ENCODE measurements around the gene TTLL3.

The TTLL3 gene

DNA sequence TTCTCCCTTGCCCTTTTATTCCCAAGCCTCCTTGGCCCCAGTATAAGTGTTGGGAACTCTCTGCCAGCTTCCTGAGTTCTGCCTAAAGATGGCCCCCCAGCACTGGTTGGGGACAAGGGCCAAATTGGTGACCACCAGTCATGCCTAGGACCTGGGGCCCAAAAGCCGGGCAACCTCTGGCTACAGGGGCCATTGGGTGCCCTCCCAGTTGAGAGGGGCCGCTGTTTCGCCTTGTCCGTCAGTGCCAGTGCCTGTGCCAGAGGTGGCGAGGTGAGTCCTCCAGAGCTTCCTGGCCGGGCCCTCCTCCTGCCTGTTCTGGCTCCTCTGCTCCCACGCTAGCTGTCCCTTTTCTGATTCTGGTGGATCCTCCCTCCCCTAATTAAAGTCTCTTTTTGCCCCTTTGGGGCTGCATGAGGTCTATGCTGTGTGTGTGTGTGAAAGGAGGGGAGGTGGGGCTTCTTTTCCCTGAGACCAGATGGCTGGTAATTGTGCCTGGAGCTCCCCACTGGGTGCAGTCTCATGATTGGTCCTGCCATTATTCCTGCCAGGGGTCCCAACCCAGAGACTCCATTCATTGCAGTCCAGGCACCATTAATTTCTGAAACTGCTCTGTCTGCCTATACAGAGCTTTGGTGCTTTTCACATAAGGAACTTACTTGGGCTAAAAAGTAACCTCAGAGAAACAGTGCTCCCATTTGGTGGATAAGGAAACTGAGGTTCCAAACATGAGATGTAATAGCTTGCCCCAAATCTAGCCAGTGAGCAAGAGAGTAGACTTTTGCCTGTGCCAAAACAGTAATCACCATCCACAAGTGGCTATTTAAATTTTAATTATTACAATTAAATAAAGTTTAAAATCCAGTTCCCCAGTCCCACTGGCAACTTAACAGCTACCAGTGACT lies 3.1 kb upstream of the TTLL3 start:
- Histone ChIP-seq H3K4me1 (ENCODE audit: low read length) (peaks cover 16% of the 10 kb centered on the region), H3K79me2 (ENCODE audit: low read length) (no peaks in the 10 kb centered on the region), H3K4me3 (ENCODE audit: low read length) (no peak overlapping the region), H4K20me1 (ENCODE audit: insufficient read depth, low read length) (0 out of 2 replicates have a peak, but pooled peaks cover 2% of the 10 kb centered on the region), H3K4me2 (ENCODE audit: low read length) (no peak overlapping the region), H3K36me3 (replicated peaks; ENCODE audit: low read depth, low read length) (peaks cover 41% of the 10 kb centered on the region), H3K9me3 (ENCODE audit: insufficient read depth, low read length) (no peaks in the 10 kb centered on the region), H2AFZ (ENCODE audit: low read depth, low read length) (no peak overlapping the region), H3K27ac (ENCODE audit: low read length) (no peak overlapping the region), H3K9ac (ENCODE audit: low read length) (no peak overlapping the region), H3K27me3 (ENCODE audit: low read depth, low read length) (no peaks in the 10 kb centered on the region)
- TF ChIP-seq, protein P1, sequence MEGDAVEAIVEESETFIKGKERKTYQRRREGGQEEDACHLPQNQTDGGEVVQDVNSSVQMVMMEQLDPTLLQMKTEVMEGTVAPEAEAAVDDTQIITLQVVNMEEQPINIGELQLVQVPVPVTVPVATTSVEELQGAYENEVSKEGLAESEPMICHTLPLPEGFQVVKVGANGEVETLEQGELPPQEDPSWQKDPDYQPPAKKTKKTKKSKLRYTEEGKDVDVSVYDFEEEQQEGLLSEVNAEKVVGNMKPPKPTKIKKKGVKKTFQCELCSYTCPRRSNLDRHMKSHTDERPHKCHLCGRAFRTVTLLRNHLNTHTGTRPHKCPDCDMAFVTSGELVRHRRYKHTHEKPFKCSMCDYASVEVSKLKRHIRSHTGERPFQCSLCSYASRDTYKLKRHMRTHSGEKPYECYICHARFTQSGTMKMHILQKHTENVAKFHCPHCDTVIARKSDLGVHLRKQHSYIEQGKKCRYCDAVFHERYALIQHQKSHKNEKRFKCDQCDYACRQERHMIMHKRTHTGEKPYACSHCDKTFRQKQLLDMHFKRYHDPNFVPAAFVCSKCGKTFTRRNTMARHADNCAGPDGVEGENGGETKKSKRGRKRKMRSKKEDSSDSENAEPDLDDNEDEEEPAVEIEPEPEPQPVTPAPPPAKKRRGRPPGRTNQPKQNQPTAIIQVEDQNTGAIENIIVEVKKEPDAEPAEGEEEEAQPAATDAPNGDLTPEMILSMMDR (IDR thresholded peaks at IDR 0.05; ENCODE audit: low read depth, low read length): no peak
- no peak for TF ChIP-seq EZH2phosphoT487 (IDR thresholded peaks at IDR 0.05; ENCODE audit: low read depth)

DNA sequence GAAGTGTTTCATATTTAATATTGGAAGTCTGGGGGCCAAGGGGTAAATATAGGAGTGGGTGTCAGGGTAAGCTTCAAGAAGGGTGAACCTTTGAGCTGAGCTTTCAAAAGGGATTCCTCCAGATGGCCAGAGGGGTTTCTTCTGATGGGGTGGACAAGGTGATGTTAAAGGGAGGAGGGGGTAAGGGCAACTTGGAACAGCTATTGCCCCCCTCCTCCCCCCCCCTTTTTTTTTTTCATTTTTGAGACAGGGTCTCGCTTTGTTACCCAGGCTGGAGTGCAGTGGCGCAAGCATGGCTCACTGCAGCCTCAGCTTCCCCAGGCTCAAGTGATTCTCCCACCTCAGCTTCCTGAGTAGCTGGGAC lies 2.1 kb upstream of the TTLL3 start:
- H4K20me1 ChIP-seq (ENCODE audit: insufficient read depth, low read length): 0 out of 2 replicates have a peak, but pooled peaks cover 2% of the 10 kb centered on the region
- no peak overlapping the region for H3K4me2 ChIP-seq (ENCODE audit: low read length)
- H2AFZ ChIP-seq (ENCODE audit: low read depth, low read length): no peak overlapping the region
- H3K9ac ChIP-seq (ENCODE audit: low read length): no peak overlapping the region
- H3K36me3 ChIP-seq (replicated peaks; ENCODE audit: low read depth, low read length): peaks cover 42% of the 10 kb centered on the region
- no peaks in the 10 kb centered on the region for H3K27me3 ChIP-seq (ENCODE audit: low read depth, low read length)
- no peak overlapping the region for H3K4me3 ChIP-seq (ENCODE audit: low read length)
- H3K27ac ChIP-seq (ENCODE audit: low read length): no peak overlapping the region
- peaks cover 16% of the 10 kb centered on the region for H3K4me1 ChIP-seq (ENCODE audit: low read length)
- no peak for TF ChIP-seq EZH2phosphoT487 (IDR thresholded peaks at IDR 0.05; ENCODE audit: low read depth)
- TF ChIP-seq, protein P1 (IDR thresholded peaks at IDR 0.05; ENCODE audit: low read depth, low read length): no peak
- H3K9me3 ChIP-seq (ENCODE audit: insufficient read depth, low read length): no peaks in the 10 kb centered on the region
- no peaks in the 10 kb centered on the region for H3K79me2 ChIP-seq (ENCODE audit: low read length)

DNA sequence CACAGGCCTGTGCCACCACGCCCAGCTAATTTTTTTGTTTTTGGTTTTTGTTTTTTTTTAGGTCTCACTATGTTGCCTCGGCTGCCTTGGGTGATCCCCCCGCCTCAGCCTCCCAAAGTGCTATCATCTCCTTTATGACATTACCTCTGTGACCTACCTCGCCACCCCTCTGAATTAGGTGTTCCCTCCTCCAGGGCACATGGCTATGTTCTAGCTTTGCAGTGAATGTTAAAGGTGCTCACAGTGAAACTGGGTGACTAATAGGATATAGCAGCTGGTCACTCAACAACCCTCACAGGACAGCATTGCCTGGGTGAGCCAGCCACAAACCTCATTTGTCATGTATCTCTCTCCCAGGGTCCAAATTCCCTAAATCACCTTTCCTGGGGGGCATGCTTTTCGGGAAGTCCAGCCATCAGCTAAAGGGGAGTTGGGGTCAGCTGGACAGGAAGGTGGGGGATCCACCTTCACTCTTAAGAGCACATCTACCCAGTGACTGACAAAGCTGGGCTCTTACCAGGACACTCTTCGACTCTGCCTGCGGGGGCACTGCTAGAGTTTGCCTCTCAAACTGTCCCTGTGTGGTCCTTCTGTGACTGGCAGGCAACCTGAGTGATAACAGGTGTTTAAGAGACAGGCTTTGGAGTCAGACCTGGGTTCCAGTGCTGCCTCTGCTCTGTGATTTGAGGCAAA lies 1.6 kb upstream of the TTLL3 start:
- H4K20me1 ChIP-seq (ENCODE audit: insufficient read depth, low read length): 0 out of 2 replicates have a peak, but pooled peaks cover under 1% of the 10 kb centered on the region
- no peak overlapping the region for H3K9ac ChIP-seq (ENCODE audit: low read length)
- H3K36me3 ChIP-seq (replicated peaks; ENCODE audit: low read depth, low read length): peaks cover 40% of the 10 kb centered on the region
- no peak overlapping the region for H3K4me3 ChIP-seq (ENCODE audit: low read length)
- no peak overlapping the region for H2AFZ ChIP-seq (ENCODE audit: low read depth, low read length)
- no peaks in the 10 kb centered on the region for H3K27me3 ChIP-seq (ENCODE audit: low read depth, low read length)
- H3K4me2 ChIP-seq (ENCODE audit: low read length): peak overlapping the region; percentile 90
- TF ChIP-seq, protein P1 (IDR thresholded peaks at IDR 0.05; ENCODE audit: low read depth, low read length): no peak; the same call in 1 of the 2 replicates
- TF ChIP-seq EZH2phosphoT487 (IDR thresholded peaks at IDR 0.05; ENCODE audit: low read depth): no peak
- peaks cover 16% of the 10 kb centered on the region for H3K4me1 ChIP-seq (ENCODE audit: low read length)
- no peaks in the 10 kb centered on the region for H3K9me3 ChIP-seq (ENCODE audit: insufficient read depth, low read length)
- peak overlapping the region; percentile 72 for H3K27ac ChIP-seq (ENCODE audit: low read length)
- no peaks in the 10 kb centered on the region for H3K79me2 ChIP-seq (ENCODE audit: low read length)

DNA sequence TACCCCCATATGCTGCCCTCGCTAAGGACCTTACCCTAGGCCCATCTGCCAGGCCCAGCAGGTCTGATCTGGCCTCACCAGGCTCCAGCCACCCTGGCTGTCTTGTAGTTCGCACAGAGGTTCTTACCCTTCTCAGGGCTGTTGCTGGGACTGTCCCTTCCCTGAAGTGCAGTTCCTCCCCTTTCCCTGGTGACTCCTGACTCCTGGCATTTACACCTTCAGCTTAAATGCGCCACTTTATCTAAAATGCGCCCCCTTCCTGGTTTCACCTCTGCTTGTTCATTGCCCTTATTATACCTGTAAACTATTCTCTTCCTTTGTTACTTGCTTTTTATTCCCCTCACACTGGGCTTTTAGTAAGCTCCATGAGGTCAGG lies 835 bp upstream of the TTLL3 start:
- H3K79me2 ChIP-seq (ENCODE audit: low read length): no peaks in the 10 kb centered on the region
- H3K4me2 ChIP-seq (ENCODE audit: low read length): peak overlapping the region; percentile 90
- peak overlapping the region; percentile 89 for H3K9ac ChIP-seq (ENCODE audit: low read length)
- H3K4me1 ChIP-seq (ENCODE audit: low read length): peaks cover 16% of the 10 kb centered on the region
- no peak for TF ChIP-seq EZH2phosphoT487 (IDR thresholded peaks at IDR 0.05; ENCODE audit: low read depth)
- TF ChIP-seq, protein P1 (IDR thresholded peaks at IDR 0.05; ENCODE audit: low read depth, low read length): peak; percentile 14
- H3K36me3 ChIP-seq (replicated peaks; ENCODE audit: low read depth, low read length): peaks cover 33% of the 10 kb centered on the region
- H2AFZ ChIP-seq (ENCODE audit: low read depth, low read length): peak overlapping the region; percentile 51
- no peaks in the 10 kb centered on the region for H4K20me1 ChIP-seq (ENCODE audit: insufficient read depth, low read length)
- H3K27ac ChIP-seq (ENCODE audit: low read length): peak overlapping the region; percentile 72
- peak overlapping the region; percentile 85 for H3K4me3 ChIP-seq (ENCODE audit: low read length)
- H3K9me3 ChIP-seq (ENCODE audit: insufficient read depth, low read length): no peaks in the 10 kb centered on the region
- no peaks in the 10 kb centered on the region for H3K27me3 ChIP-seq (ENCODE audit: low read depth, low read length)
